ENCODE data around the gene R3HDM2.

DNA sequence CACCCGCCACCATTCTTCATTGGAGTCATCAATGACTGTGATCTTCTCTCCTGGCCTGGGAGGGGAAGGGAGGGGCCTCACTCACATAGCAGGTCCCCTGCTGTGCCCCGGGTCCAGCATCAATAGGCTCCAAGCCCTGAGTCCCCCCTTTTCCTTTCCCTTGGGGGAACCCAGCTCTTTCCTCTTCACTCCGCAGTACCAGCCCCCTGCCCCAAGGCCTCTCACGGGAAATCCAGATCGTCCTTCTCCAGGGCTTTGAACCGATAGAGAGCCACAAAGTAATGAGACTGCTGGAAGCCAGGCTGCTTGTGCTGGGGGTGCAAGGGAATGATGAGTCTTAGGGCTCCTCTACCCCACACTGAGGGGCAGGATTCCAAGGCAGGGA is 186.5 kb downstream of the R3HDM2 start:
- no peak for TF ChIP-seq GABPA (IDR thresholded peaks at IDR 0.05 in 1 of 2, conservative IDR thresholded peaks at IDR 0.05 in 1 of 2)
- no peak for TF ChIP-seq EGR1 (IDR thresholded peaks at IDR 0.05; ENCODE audit: low read depth in 2 of 2)
- TF ChIP-seq, protein P1, sequence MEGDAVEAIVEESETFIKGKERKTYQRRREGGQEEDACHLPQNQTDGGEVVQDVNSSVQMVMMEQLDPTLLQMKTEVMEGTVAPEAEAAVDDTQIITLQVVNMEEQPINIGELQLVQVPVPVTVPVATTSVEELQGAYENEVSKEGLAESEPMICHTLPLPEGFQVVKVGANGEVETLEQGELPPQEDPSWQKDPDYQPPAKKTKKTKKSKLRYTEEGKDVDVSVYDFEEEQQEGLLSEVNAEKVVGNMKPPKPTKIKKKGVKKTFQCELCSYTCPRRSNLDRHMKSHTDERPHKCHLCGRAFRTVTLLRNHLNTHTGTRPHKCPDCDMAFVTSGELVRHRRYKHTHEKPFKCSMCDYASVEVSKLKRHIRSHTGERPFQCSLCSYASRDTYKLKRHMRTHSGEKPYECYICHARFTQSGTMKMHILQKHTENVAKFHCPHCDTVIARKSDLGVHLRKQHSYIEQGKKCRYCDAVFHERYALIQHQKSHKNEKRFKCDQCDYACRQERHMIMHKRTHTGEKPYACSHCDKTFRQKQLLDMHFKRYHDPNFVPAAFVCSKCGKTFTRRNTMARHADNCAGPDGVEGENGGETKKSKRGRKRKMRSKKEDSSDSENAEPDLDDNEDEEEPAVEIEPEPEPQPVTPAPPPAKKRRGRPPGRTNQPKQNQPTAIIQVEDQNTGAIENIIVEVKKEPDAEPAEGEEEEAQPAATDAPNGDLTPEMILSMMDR (IDR thresholded peaks at IDR 0.05; ENCODE audit: low read depth, low read length, missing input control): no peak
- no peak for TF ChIP-seq RXRA (IDR thresholded peaks at IDR 0.05)
- no peak for TF ChIP-seq YY1 (IDR thresholded peaks at IDR 0.05)
- TF ChIP-seq, protein P2, sequence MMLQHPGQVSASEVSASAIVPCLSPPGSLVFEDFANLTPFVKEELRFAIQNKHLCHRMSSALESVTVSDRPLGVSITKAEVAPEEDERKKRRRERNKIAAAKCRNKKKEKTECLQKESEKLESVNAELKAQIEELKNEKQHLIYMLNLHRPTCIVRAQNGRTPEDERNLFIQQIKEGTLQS (IDR thresholded peaks at IDR 0.05): no peak
- TF ChIP-seq TAF1 (conservative IDR thresholded peaks at IDR 0.05): no peak
- TF ChIP-seq RAD21 (IDR thresholded peaks at IDR 0.05): no peak
- TF ChIP-seq, protein P3, sequence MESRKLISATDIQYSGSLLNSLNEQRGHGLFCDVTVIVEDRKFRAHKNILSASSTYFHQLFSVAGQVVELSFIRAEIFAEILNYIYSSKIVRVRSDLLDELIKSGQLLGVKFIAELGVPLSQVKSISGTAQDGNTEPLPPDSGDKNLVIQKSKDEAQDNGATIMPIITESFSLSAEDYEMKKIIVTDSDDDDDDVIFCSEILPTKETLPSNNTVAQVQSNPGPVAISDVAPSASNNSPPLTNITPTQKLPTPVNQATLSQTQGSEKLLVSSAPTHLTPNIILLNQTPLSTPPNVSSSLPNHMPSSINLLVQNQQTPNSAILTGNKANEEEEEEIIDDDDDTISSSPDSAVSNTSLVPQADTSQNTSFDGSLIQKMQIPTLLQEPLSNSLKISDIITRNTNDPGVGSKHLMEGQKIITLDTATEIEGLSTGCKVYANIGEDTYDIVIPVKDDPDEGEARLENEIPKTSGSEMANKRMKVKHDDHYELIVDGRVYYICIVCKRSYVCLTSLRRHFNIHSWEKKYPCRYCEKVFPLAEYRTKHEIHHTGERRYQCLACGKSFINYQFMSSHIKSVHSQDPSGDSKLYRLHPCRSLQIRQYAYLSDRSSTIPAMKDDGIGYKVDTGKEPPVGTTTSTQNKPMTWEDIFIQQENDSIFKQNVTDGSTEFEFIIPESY (IDR thresholded peaks at IDR 0.05): no peak
- no peak for TF ChIP-seq MAX (IDR thresholded peaks at IDR 0.05)

Measured in liver (tissue), 3 donors.